Uterus (tissue), 4 donors: ENCODE measurements around the gene CADPS2. TPM values are rescaled to one million over a fixed set of nuclear protein-coding genes. Genes with fewer than 3 reads are reported as not detected.

Source experiments
- DNase-seq, 2 donors: peaks; one replicate each; pipeline ENCODE4 v3.0.0-alpha.2; 2019 to 2020
- H3K27ac ChIP-seq, 2 donors: fragments of 200-600 bp; sonication (generic); 1 replicate in 1 of 2; 2 replicates in 1 of 2; pipeline ENCODE4 v1.5.1; 2016 to 2018
- H3K27me3 ChIP-seq, 2 donors: fragments of 200-600 bp; sonication (generic); one replicate each; pipeline ENCODE4 v1.5.1; 2018 to 2019; ENCODE audit warnings: control low read depth in 1 of 2
- H3K36me3 ChIP-seq, 2 donors: fragments of 200-600 bp; sonication (generic); one replicate each; pipeline ENCODE4 v1.5.1; 2019; ENCODE audit warnings: control low read depth in 1 of 2
- H3K4me1 ChIP-seq, 2 donors: fragments of 200-600 bp; sonication (generic); one replicate each; pipeline ENCODE4 v1.5.1; 2018 to 2019; ENCODE audit warnings: control low read depth in 1 of 2
- H3K4me3 ChIP-seq, 2 donors: fragments of 200-600 bp; sonication (generic); 1 replicate in 1 of 2; 2 replicates in 1 of 2; pipeline ENCODE4 v1.5.1; 2018 to 2019; ENCODE audit warnings: mild to moderate bottlenecking in 1 of 2
- H3K9me3 ChIP-seq, 2 donors: fragments of 200-600 bp; sonication (generic); one replicate each; pipeline ENCODE4 v1.5.1; 2019; ENCODE audit warnings: control low read depth in 1 of 2
- POLR2A ChIP-seq, 2 donors: fragments of 450-650 bp; IDR thresholded peaks; one replicate each; pipeline ENCODE4 v1.6.1; 2016; ENCODE audit warnings: antibody characterized with exemption in 2 of 2, mild to moderate bottlenecking in 1 of 2, moderate library complexity in 1 of 2
- intact Hi-C: fragments of 100-400 bp; cut with DNase I; formaldehyde crosslinking; loops from one replicate; pipeline ENCODE4 v1.15.1; 2023; ENCODE audit warnings: low total_unique reads
- total RNA-seq, 4 donors: library from RNA; depleted of rRNA in 3 of 4; stranded (reverse); fragments of >200 nt in 3 of 4; gene quantifications; one replicate each; pipeline versions ENCODE4 v1.1.0 to v1.2.4, GENCODE V29; 2014 to 2023
- TF ChIP-seq, protein P1 (sequence below), 4 experiments: fragments of 200-600 bp in 2 of 4; fragments of 450-650 bp in 2 of 4; sonication (generic) in 2 of 4; IDR thresholded peaks; one replicate each; pipeline ENCODE4 v1.5.1; 2016 to 2019; ENCODE audit warnings: antibody characterized with exemption in 4 of 4, mild to moderate bottlenecking in 2 of 4, moderate library complexity in 1 of 4
- donor health status: DM: yes; HTN: yes; CAD: no.

Gene CADPS2
- total RNA-seq, 4 donors from 2014 or later: 11.5 to 119 (median 36.8) TPM

DNA sequence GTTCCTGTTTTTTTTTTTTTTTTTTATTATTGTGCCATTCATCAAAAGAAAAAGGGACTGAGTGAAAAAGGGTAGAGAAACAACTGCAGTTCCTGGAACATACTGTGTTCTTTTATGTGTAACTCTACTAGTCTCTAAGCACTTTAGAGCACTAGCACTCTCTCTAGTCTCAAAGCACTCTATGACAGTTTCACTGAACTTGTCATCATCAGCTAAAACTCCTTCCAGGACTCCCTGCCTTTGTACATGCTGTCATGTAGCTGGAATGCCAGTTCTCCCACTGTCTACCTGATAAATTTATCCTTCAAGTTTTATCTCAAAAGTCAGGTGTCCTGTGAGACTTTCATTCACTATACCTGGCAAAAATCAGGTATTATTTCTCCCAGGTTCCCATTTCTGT is 333.5 kb downstream of the CADPS2 start:
- intact Hi-C loops: no loop called here
- no peaks in the 10 kb centered on the region for H3K9me3 ChIP-seq
- TF ChIP-seq, protein P1, sequence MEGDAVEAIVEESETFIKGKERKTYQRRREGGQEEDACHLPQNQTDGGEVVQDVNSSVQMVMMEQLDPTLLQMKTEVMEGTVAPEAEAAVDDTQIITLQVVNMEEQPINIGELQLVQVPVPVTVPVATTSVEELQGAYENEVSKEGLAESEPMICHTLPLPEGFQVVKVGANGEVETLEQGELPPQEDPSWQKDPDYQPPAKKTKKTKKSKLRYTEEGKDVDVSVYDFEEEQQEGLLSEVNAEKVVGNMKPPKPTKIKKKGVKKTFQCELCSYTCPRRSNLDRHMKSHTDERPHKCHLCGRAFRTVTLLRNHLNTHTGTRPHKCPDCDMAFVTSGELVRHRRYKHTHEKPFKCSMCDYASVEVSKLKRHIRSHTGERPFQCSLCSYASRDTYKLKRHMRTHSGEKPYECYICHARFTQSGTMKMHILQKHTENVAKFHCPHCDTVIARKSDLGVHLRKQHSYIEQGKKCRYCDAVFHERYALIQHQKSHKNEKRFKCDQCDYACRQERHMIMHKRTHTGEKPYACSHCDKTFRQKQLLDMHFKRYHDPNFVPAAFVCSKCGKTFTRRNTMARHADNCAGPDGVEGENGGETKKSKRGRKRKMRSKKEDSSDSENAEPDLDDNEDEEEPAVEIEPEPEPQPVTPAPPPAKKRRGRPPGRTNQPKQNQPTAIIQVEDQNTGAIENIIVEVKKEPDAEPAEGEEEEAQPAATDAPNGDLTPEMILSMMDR (IDR thresholded peaks at IDR 0.05): no peak
- TF ChIP-seq POLR2A (IDR thresholded peaks at IDR 0.05): no peak
- H3K4me1 ChIP-seq: no peaks in the 10 kb centered on the region
- no peak overlapping the region for H3K27ac ChIP-seq
- no peaks in the 10 kb centered on the region for H3K27me3 ChIP-seq
- DNase-seq: no peak
- H3K4me3 ChIP-seq: no peak overlapping the region
- no peaks in the 10 kb centered on the region for H3K36me3 ChIP-seq

DNA sequence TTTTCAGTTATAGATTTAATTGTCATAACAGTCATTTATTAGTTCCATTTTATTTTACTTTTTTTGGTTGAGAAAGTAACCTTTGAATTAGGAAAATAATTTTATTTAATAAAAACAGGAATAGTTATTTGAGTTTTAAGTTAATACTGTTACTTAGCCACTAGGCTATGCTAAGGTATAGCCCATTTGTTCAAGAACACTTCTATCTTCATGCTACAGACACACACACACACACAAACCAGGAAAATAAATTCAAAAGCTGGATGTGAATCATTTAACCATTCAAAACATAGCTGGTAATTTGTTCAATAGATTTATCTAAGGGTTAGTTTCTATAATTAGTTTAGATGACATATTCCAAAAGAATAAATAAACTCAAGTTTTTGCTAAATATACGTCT is 335.7 kb downstream of the CADPS2 start:
- H3K36me3 ChIP-seq: no peaks in the 10 kb centered on the region
- intact Hi-C loops: no loop called here
- no peaks in the 10 kb centered on the region for H3K4me1 ChIP-seq
- no peaks in the 10 kb centered on the region for H3K9me3 ChIP-seq
- no peaks in the 10 kb centered on the region for H3K27me3 ChIP-seq
- DNase-seq: no peak
- H3K4me3 ChIP-seq: no peak overlapping the region
- H3K27ac ChIP-seq: no peak overlapping the region
- TF ChIP-seq, protein P1 (IDR thresholded peaks at IDR 0.05): peak in 1 of 4 experiments; percentile 6
- TF ChIP-seq POLR2A (IDR thresholded peaks at IDR 0.05): no peak

DNA sequence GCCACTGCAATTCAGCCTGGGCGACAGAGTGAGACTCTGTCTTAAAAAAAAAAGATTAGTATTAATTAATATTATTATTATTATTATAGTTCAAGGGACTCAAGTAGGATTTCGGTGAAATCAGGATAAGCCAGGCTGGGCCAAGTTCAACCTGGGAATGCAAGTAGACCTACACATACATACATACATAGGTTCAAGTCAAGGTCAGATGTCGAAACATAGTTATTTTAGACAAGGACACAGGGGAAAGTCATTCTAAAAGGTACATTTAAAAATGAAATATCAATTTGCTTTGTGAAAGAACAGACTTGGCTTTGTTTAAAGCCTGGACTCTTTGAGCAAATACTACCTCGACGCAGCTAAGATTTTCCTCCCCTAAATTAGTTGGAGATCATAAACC is 336.7 kb downstream of the CADPS2 start:
- H3K36me3 ChIP-seq: no peaks in the 10 kb centered on the region
- no peaks in the 10 kb centered on the region for H3K4me1 ChIP-seq
- H3K27ac ChIP-seq: no peak overlapping the region
- H3K27me3 ChIP-seq: no peaks in the 10 kb centered on the region
- no peak for DNase-seq
- no peak overlapping the region for H3K4me3 ChIP-seq
- intact Hi-C loops: no loop called here
- no peaks in the 10 kb centered on the region for H3K9me3 ChIP-seq
- no peak for TF ChIP-seq POLR2A (IDR thresholded peaks at IDR 0.05)
- TF ChIP-seq, protein P1 (IDR thresholded peaks at IDR 0.05): no peak

- peak in 1 of 2 donors; percentile 16 for DNase-seq
- H3K27ac ChIP-seq: no peak overlapping the region
Measured at GRCh38 chr7:122546496-122546895, 339.8 kb downstream of the CADPS2 start.

GRCh38 chr7:122544463-122544862 is 341.8 kb downstream of the CADPS2 start:
- no peak for TF ChIP-seq POLR2A (IDR thresholded peaks at IDR 0.05)
- TF ChIP-seq, protein P1 (IDR thresholded peaks at IDR 0.05): no peak
- no peak overlapping the region for H3K27ac ChIP-seq
- no peaks in the 10 kb centered on the region for H3K9me3 ChIP-seq
- no peaks in the 10 kb centered on the region for H3K36me3 ChIP-seq
- H3K27me3 ChIP-seq: no peaks in the 10 kb centered on the region
- no peak for DNase-seq
- intact Hi-C loops: no loop called here
- no peak overlapping the region for H3K4me3 ChIP-seq
- H3K4me1 ChIP-seq: no peaks in the 10 kb centered on the region

More at GRCh38 chr7:122546496-122546895, 339.8 kb downstream of the CADPS2 start:
- no peak overlapping the region for H3K4me3 ChIP-seq
- H3K4me1 ChIP-seq: no peaks in the 10 kb centered on the region
- H3K27me3 ChIP-seq: no peaks in the 10 kb centered on the region
- TF ChIP-seq, protein P1 (IDR thresholded peaks at IDR 0.05): no peak
- no peak for TF ChIP-seq POLR2A (IDR thresholded peaks at IDR 0.05)
- no peaks in the 10 kb centered on the region for H3K9me3 ChIP-seq
- intact Hi-C loops: no loop called here
- no peaks in the 10 kb centered on the region for H3K36me3 ChIP-seq
